Stimulated activated CD4-positive, alpha-beta T cell treated with anti-CD3 and anti-CD28 coated beads, Interleukin-15, amount 100 ng/mL, for 48 hours (primary cell): ENCODE measurements around the gene GPATCH2.
"Not testable (repeated sequence)": the region's sequence is repeated elsewhere in the genome, so short reads cannot be mapped to it uniquely, and the experiment has no call there.

Experiments
- DNase-seq, 2 donors: peaks; one replicate each; pipeline ENCODE4 v3.0.0-alpha.2; 2020; ENCODE audit warnings: low read depth in 2 of 2

GPATCH2 gene

GRCh38 chr1:217584286-217584811 is 46.5 kb downstream of the GPATCH2 start:
- DNase-seq, result not testable (repeated sequence)

GRCh38 chr1:217577336-217577735 is 53.6 kb downstream of the GPATCH2 start:
- DNase-seq, result no peak

- no peak for DNase-seq
Observed at GRCh38 chr1:217574265-217574949, 56.5 kb downstream of the GPATCH2 start.

- DNase-seq, result no peak
Observed at GRCh38 chr1:217569021-217569420, 61.9 kb downstream of the GPATCH2 start.

GRCh38 chr1:217568200-217568599 is 62.7 kb downstream of the GPATCH2 start:
- DNase-seq, result no peak

GRCh38 chr1:217564833-217565232 is 66.1 kb downstream of the GPATCH2 start:
- no peak for DNase-seq

GRCh38 chr1:217564207-217564606 is 66.7 kb downstream of the GPATCH2 start:
- no peak for DNase-seq

GRCh38 chr1:217563179-217563578 is 67.7 kb downstream of the GPATCH2 start:
- no peak for DNase-seq

- DNase-seq, result no peak
Observed at GRCh38 chr1:217562229-217562878, 68.5 kb downstream of the GPATCH2 start.

GRCh38 chr1:217561446-217561845 is 69.4 kb downstream of the GPATCH2 start:
- DNase-seq, result no peak

GRCh38 chr1:217554849-217555248 is 76.0 kb downstream of the GPATCH2 start:
- no peak for DNase-seq

- no peak for DNase-seq
Observed at GRCh38 chr1:217553949-217554509, 76.9 kb downstream of the GPATCH2 start.

GRCh38 chr1:217552339-217552951 is 78.4 kb downstream of the GPATCH2 start:
- no peak for DNase-seq

- no peak for DNase-seq
Observed at GRCh38 chr1:217542837-217543236, 88.1 kb downstream of the GPATCH2 start.

GRCh38 chr1:217542136-217542777 is 88.6 kb downstream of the GPATCH2 start:
- DNase-seq, result no peak

- DNase-seq, result no peak
Observed at GRCh38 chr1:217540321-217540720, 90.6 kb downstream of the GPATCH2 start.

GRCh38 chr1:217539510-217539909 is 91.4 kb downstream of the GPATCH2 start:
- DNase-seq, result no peak

GRCh38 chr1:217535601-217536377 is 95.1 kb downstream of the GPATCH2 start:
- no peak for DNase-seq

- no peak for DNase-seq
Observed at GRCh38 chr1:217534566-217534965, 96.3 kb downstream of the GPATCH2 start.

- no peak for DNase-seq
Observed at GRCh38 chr1:217528271-217528670, 102.6 kb downstream of the GPATCH2 start.

GRCh38 chr1:217527151-217527550 is 103.7 kb downstream of the GPATCH2 start:
- no peak for DNase-seq
